Endodermal cell (in vitro differentiated cells): Measurements from ENCODE around the gene OR6S1. TPM values are rescaled to one million over a fixed set of nuclear protein-coding genes. Genes with fewer than 3 reads are reported as not detected.

Experiments
- DNase-seq: peaks from one replicate; pipeline ENCODE4 v3.0.0-alpha.2; 2017
- H3K27ac ChIP-seq: 2 replicates; pipeline ENCODE4 v1.5.1; 2013; ENCODE audit warnings: mild to moderate bottlenecking, low read depth, low read length, moderate library complexity
- H3K27me3 ChIP-seq: 2 replicates; pipeline ENCODE4 v1.6.1; 2013; ENCODE audit warnings: mild to moderate bottlenecking, low read length, moderate library complexity; ENCODE audit not compliant: insufficient read depth, control insufficient read depth, poor library complexity, severe bottlenecking
- H3K36me3 ChIP-seq: 2 replicates; pipeline ENCODE4 v1.7.0; 2013; ENCODE audit warnings: mild to moderate bottlenecking, low read length, moderate library complexity; ENCODE audit not compliant: control insufficient read depth, insufficient read depth
- H3K4me1 ChIP-seq: one replicate; pipeline ENCODE4 v1.7.0; 2013; ENCODE audit warnings: low read length; ENCODE audit not compliant: control insufficient read depth, insufficient read depth
- H3K4me3 ChIP-seq: 2 replicates; pipeline ENCODE4 v1.5.1; 2013; ENCODE audit warnings: mild to moderate bottlenecking, low read length, moderate library complexity
- H3K9ac ChIP-seq: 2 replicates; pipeline ENCODE4 v1.6.1; 2013; ENCODE audit warnings: mild to moderate bottlenecking, low read length, moderate library complexity; ENCODE audit not compliant: poor library complexity, severe bottlenecking; ENCODE audit errors: extremely low read depth
- H3K9me3 ChIP-seq: 2 replicates; pipeline ENCODE4 v1.6.1; 2013; ENCODE audit warnings: mild to moderate bottlenecking, low read length, moderate library complexity; ENCODE audit not compliant: control insufficient read depth
- H3K27ac Mint-ChIP-seq: 2 replicates; pipeline ENCODE4 v1.8.0; 2020; ENCODE audit warnings: mixed read lengths
- H3K27me3 Mint-ChIP-seq: 2 replicates; pipeline ENCODE4 v1.8.0; 2021; ENCODE audit warnings: mild to moderate bottlenecking, mixed read lengths; ENCODE audit not compliant: insufficient read depth
- H3K36me3 Mint-ChIP-seq: 2 replicates; pipeline ENCODE4 v1.8.0; 2020; ENCODE audit warnings: low read depth, mixed read lengths
- H3K4me1 Mint-ChIP-seq: 2 replicates; pipeline ENCODE4 v1.8.0; 2020; ENCODE audit warnings: mixed read lengths
- H3K4me3 Mint-ChIP-seq: 2 replicates; pipeline ENCODE4 v1.8.0; 2020; ENCODE audit warnings: mild to moderate bottlenecking, moderate library complexity, mixed read lengths
- H3K9me3 Mint-ChIP-seq: 2 replicates; pipeline ENCODE4 v1.8.0; 2020; ENCODE audit warnings: mild to moderate bottlenecking, mixed read lengths
- WGBS, 2 experiments: methylation state at CpG; one replicate each; pipeline versions ENCODE4 v1.1.5 to v1.1.7; 2013; ENCODE audit warnings: missing lambda C conversion rate in 2 of 2, mixed read lengths in 1 of 2; ENCODE audit not compliant: insufficient coverage in 1 of 2, insufficient read length in 1 of 2; 5-methylcytosine and 5-hydroxymethylcytosine counted together
- total RNA-seq, 2 donors: library from RNA; stranded (reverse); fragmentation: NEBNext Ultra II Directional in 1 of 2; extraction: Animal tissue kit (Norgen Biotek cat#: 25700) in 1 of 2; gene quantifications; 2 replicates in 1 of 2; 3 replicates in 1 of 2; pipeline ENCODE4 v1.2.1, GENCODE V29; 2021
- TF ChIP-seq, protein P1 (sequence below): fragments of 200-600 bp; sonication (generic); conservative IDR thresholded peaks from 2 replicates; pipeline ENCODE4 v1.5.0; 2021; ENCODE audit warnings: antibody characterized with exemption, mild to moderate bottlenecking

Gene OR6S1
- total RNA-seq, 2 donors from 2014 or later, result not detected

DNA sequence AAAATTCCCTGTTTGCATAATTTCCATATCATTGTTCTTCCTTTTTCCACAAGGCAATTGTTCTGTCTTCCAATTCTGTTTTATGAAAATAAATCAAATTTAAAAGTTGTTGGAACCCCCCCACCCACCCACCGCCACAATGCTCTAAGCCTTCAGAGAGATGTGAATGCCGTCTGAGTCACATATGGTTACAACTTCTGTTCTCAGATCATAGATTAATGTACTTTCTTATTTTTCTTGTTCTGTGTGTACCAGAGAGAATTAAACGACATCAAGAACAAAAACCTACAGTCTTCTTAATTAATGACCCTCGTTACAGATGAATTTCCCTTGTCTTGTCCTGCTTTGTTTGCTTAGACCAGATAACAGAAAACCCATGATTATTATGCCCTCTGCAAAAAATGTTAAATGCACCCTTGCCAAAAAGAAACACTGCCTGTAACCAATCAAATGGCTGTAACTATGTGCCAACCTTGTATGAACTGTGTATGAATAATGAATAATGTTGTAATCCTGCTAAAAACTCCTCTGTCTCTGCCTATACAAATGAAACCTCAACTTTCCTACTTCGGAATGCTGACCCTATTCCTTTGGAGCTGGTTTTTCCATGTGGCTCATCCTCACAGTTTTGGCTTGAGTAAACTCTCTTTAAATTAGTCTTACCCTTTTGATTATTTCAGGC is 14.0 kb downstream of the OR6S1 start:
- TF ChIP-seq, protein P1, sequence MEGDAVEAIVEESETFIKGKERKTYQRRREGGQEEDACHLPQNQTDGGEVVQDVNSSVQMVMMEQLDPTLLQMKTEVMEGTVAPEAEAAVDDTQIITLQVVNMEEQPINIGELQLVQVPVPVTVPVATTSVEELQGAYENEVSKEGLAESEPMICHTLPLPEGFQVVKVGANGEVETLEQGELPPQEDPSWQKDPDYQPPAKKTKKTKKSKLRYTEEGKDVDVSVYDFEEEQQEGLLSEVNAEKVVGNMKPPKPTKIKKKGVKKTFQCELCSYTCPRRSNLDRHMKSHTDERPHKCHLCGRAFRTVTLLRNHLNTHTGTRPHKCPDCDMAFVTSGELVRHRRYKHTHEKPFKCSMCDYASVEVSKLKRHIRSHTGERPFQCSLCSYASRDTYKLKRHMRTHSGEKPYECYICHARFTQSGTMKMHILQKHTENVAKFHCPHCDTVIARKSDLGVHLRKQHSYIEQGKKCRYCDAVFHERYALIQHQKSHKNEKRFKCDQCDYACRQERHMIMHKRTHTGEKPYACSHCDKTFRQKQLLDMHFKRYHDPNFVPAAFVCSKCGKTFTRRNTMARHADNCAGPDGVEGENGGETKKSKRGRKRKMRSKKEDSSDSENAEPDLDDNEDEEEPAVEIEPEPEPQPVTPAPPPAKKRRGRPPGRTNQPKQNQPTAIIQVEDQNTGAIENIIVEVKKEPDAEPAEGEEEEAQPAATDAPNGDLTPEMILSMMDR, result no peak
- Histone ChIP-seq H3K27me3 (no peaks in the 10 kb centered on the region), H3K27ac (no peak overlapping the region), H3K9ac (no peak overlapping the region), H3K9me3 (no peaks in the 10 kb centered on the region), H3K4me1 (peaks cover 5% of the 10 kb centered on the region), H3K4me3 (peak overlapping the region; percentile 47), H3K36me3 (no peaks in the 10 kb centered on the region)
- no peak for DNase-seq
- H3K27me3 Mint-ChIP-seq, result peaks cover 52% of the 10 kb centered on the region
- H3K9me3 Mint-ChIP-seq, result no peaks in the 10 kb centered on the region
- no peaks in the 10 kb centered on the region for H3K36me3 Mint-ChIP-seq
- no peak overlapping the region for H3K27ac Mint-ChIP-seq
- WGBS, 2 experiments, result 67 to 74% methylated on average over 3 to 4 of the region's 5 CpGs
- H3K4me3 Mint-ChIP-seq, result peak overlapping the region; percentile 76
- peaks cover 29% of the 10 kb centered on the region for H3K4me1 Mint-ChIP-seq

DNA sequence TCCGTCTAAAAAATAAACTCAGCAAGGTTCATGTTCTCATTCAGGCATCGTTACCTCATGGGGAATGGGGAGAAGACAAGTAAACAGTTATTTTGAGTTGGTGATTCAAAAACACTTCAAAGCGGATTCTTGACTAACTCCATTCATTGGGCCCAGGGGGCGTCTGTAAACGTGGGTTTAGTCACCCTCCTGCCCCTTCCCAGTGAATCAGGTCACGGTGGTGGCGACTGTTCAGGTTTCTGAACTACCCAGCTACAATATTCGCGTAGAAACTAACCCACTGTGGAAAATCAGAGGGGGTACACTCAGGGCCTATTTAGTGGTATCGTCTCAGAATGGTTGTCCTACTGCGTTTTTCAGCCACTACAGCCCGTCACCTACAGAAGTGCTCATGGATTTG is 15.2 kb downstream of the OR6S1 start:
- H3K9me3 Mint-ChIP-seq, result no peaks in the 10 kb centered on the region
- Histone ChIP-seq H3K27ac (no peak overlapping the region), H3K4me3 (peak overlapping the region; percentile 93)

DNA sequence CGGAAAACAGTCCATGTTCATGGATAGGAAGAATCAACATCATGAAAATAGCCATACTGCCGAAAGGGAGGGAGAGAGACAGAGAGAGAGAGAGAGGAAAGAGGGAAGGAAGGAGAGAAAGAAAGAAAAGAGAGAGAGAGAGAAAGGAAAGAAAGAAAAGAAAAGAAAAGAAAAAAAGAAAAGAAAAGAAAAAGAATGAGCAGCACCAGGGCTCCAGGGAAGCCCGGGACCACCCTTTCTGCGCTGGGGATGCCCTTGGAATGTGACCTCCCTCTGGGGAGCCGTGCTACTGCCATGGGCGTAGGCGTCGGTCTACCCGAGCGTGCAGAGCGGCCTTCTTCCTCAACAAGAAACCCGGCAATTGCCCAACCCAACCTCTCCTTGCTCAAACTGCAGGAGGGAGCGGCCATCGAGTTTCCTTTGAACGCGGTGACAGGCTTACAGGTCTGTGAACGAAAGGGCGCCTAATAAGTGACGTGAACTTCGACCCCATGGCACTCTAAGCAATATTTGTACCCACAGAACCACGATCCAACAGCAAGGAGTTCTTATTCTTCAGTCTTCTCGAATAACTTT is 16.9 kb downstream of the OR6S1 start:
- TF ChIP-seq, protein P1, result no peak
- H3K9me3 Mint-ChIP-seq, result no peaks in the 10 kb centered on the region
- peak overlapping the region; percentile 12 for H3K9ac ChIP-seq
- H3K27ac ChIP-seq, result no peak overlapping the region
- no peaks in the 10 kb centered on the region for H3K27me3 ChIP-seq
- peaks cover 29% of the 10 kb centered on the region for H3K4me1 Mint-ChIP-seq
- no peaks in the 10 kb centered on the region for H3K9me3 ChIP-seq
- H3K27ac Mint-ChIP-seq, result peak overlapping the region; percentile 14
- DNase-seq, result peak; percentile 91
- H3K36me3 Mint-ChIP-seq, result no peaks in the 10 kb centered on the region
- peak overlapping the region; percentile 93 for H3K4me3 ChIP-seq
- peak overlapping the region; percentile 76 for H3K4me3 Mint-ChIP-seq
- H3K4me1 ChIP-seq, result no peaks in the 10 kb centered on the region
- peaks cover 53% of the 10 kb centered on the region for H3K27me3 Mint-ChIP-seq
- 6 to 10% methylated on average over 16 to 22 of the region's 22 CpGs for WGBS, 2 experiments
- H3K36me3 ChIP-seq, result no peaks in the 10 kb centered on the region

More for the DNA sequence above, 15.2 kb downstream of the OR6S1 start:
- Histone ChIP-seq H3K27me3 (no peaks in the 10 kb centered on the region), H3K36me3 (no peaks in the 10 kb centered on the region), H3K9me3 (no peaks in the 10 kb centered on the region), H3K9ac (no peak overlapping the region), H3K4me1 (peaks cover 5% of the 10 kb centered on the region)
- DNase-seq, result no peak
- H3K36me3 Mint-ChIP-seq, result no peaks in the 10 kb centered on the region
- H3K4me1 Mint-ChIP-seq, result peaks cover 29% of the 10 kb centered on the region
- 54 to 61% methylated on average over 12 of the region's 12 CpGs for WGBS, 2 experiments
- peaks cover 56% of the 10 kb centered on the region for H3K27me3 Mint-ChIP-seq
- no peak overlapping the region for H3K27ac Mint-ChIP-seq
- H3K4me3 Mint-ChIP-seq, result peak overlapping the region; percentile 76
- TF ChIP-seq, protein P1, result no peak
